Omental fat pad (tissue), 4 donors: Measurements from ENCODE around the gene RASSF6. TPM values are rescaled to one million over a fixed set of nuclear protein-coding genes. Genes with fewer than 3 reads are reported as not detected.

Experiments used
- ATAC-seq: fragments of 150-250 bp; one replicate; pipeline ENCODE4 v1.9.1; 2016; ENCODE audit warnings: mild to moderate bottlenecking, moderate library complexity; ENCODE audit not compliant: low FRiP score
- DNase-seq: peaks from one replicate; pipeline ENCODE4 v3.0.0-alpha.2; 2019; ENCODE audit warnings: low spot score
- CTCF ChIP-seq, 3 donors: fragments of 450-650 bp; IDR thresholded peaks; one replicate each; pipeline ENCODE4 v1.5.1; 2016 to 2017; ENCODE audit warnings: antibody characterized with exemption in 3 of 3, mild to moderate bottlenecking in 3 of 3, moderate library complexity in 2 of 3
- total RNA-seq, 4 donors: library from RNA; depleted of rRNA; stranded (reverse); fragments of >200 nt; gene quantifications; one replicate each; pipeline ENCODE4 v1.1.0, GENCODE V29; 2016

The RASSF6 gene
- total RNA-seq, 4 donors from 2014 or later = 0.31 to 0.46 TPM; not detected in 2

GRCh38 chr4:73609706-73610105 is 10.5 kb downstream of the RASSF6 start:
- DNase-seq = no peak
- TF ChIP-seq CTCF (IDR thresholded peaks at IDR 0.05) = no peak
- no peak for ATAC-seq

- ATAC-seq (no peak), DNase-seq (no peak)
- no peak for TF ChIP-seq CTCF (IDR thresholded peaks at IDR 0.05)
Measured at GRCh38 chr4:73608689-73609594, 11.3 kb downstream of the RASSF6 start.

GRCh38 chr4:73607375-73608033 is 12.7 kb downstream of the RASSF6 start:
- DNase-seq (no peak), ATAC-seq (no peak)
- TF ChIP-seq CTCF (IDR thresholded peaks at IDR 0.05) = no peak

GRCh38 chr4:73606465-73606974 is 13.7 kb downstream of the RASSF6 start:
- TF ChIP-seq CTCF (IDR thresholded peaks at IDR 0.05) = no peak
- ATAC-seq (no peak), DNase-seq (no peak)

GRCh38 chr4:73603854-73604584 is 16.2 kb downstream of the RASSF6 start:
- no peak for TF ChIP-seq CTCF (IDR thresholded peaks at IDR 0.05)
- DNase-seq (no peak), ATAC-seq (no peak)

- DNase-seq = no peak
- no peak for TF ChIP-seq CTCF (IDR thresholded peaks at IDR 0.05)
- ATAC-seq = no peak
Measured at GRCh38 chr4:73603271-73603710, 16.9 kb downstream of the RASSF6 start.
